Measurements from ENCODE around the gene HSPA1L.

Gene HSPA1L

DNA sequence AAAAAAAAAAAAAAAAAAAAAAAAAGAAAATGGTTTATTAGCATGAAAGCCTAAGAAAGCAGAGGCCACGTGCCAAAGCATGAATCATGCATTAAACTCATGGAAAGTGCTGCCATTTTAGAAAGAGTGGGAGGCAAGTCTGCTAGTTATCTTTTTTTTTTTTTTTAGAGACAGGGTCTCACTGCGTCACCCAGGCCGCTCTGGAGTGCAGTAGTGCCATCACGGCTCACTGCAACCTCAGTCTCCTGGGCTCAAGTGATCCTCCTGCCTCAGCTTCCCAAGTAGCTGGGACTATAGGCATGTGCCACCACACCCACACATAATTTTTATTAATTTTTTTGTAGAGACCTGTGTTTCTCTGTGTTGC, 43.1 kb downstream of the HSPA1L start:
- peak; percentile 14 for DNase-seq
- in situ Hi-C loops (cut with MboI; ENCODE audit: low pct_unique_long_range_greater_than_20kb, low sequenced_read_pairs), result no loop called here

DNA sequence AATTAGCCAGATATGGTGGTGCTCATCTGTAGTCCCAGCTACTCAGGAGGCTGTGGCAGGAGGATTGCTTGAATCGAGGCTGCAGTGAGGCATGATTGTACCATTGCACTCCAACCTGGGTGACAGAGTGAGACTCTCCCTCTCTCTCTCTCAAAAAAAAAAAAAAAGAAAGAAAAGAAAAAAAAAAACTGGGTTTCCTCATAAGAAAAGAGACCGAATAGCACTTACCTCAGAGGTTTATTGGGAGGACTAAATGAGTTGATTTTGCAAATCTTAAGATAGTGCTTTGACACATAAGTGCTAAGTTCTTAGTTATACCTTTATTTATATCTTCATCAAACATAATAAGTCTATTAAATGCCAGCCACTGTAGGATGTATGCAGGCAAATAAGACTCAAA, 44.2 kb downstream of the HSPA1L start:
- DNase-seq, result no peak

DNA sequence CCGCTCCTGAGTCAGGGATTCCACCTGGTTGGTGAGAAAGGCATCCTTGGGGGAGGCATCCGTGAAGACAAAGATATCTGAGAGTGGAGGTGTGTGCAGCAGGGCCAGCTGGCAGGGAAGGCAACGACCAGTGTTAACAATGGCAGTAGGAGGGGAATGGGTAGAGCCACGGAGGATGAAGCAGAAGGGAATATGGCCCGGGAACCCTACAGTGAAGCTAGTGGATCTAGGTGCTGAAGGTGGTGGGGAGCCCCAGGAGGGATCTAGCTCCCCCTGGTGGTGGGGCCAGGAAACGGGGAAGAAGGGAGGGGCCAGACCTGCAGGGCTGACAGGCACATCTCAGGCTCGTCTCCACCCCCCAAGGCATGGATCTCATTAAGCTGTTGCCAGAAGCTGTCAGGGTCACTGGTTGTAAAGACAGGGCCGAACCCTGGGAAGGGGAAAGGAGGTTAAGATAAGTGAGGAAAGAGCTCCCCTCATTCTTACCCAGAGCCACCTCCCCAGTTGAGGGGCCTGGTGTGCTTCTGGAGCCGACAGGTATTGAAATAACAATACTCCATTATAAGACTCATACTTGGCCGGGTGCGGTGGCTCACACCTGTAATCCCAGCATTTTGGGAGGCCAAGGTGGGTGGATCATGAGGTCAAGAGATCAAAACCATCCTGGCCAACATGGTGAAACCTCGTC, 45.3 kb downstream of the HSPA1L start:
- in situ Hi-C loops (cut with MboI; ENCODE audit: low pct_unique_long_range_greater_than_20kb, low sequenced_read_pairs), result no loop called here
- peak; percentile 96 for DNase-seq

More for the DNA sequence above, 44.2 kb downstream of the HSPA1L start:
- in situ Hi-C loops (cut with MboI; ENCODE audit: low pct_unique_long_range_greater_than_20kb, low sequenced_read_pairs), result no loop called here

DNA sequence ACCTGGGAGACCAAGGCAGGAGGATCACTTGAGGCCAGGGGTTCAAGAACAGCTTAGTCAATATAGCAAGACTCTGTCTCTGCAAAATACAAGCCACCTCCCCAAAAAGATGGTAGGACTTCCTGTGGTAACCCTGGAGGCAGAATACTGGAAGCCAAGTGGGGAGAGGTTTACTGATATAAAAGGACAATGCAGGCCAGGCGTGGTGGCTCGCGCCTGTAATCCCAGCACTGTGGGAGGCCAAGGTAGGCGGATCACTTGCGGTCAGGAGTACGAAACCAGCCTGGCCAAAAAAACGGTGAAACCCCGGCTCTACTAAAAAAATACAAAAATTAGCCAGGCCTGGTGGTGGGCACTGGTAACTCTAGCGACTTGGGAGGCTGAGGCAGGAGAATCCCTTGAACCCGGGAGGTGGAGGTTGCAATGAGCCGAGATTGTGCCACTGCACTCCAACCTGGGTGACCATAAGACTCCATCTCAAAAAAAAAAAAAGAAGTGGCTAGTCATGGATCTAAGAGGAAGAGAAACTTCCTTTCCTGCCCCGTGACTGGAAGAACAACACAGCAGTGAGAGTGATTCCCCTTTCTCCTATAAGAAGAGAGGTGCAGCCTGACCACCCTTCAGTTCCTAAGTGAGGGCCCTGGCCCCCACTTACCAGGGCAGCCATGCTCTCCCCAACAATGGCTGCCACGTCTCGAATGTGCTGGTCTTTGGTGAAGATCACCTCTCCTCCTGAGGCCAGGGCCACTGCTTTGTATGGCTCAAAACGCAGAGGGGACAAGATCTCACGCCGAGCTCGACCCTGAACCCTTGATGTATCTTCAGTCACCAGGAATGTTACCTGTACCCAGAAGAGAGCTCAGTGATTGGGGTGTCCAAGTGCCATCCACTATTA, 46.5 kb downstream of the HSPA1L start:
- in situ Hi-C loops (cut with MboI; ENCODE audit: low pct_unique_long_range_greater_than_20kb, low sequenced_read_pairs), result no loop called here
- DNase-seq, result no peak

DNA sequence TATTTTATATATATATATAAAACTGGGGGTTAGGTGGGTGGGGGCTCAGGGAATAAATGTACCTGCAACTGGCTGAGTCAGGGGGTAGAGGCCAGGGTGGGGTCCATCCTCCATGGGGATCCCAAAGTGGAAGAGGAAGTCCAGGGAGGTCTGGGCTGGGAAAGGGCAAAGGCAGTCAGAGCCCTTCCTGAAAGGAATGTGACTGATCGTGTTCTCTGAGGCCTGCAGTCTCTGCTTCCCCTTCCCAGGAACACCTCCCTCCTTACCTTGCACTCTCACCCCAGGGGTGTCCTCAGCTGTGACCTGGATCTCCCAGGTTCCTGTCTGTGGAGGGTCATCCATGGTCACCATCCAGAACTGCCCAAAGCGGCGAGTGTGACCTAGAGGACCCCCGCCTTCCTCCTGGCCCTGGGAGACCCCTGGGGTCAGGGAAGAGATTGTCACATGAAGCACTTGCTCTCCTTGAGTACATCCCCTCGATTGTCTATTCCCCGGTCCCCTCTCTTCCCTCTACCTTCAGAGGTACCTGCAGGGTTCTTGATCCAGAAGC, 47.9 kb downstream of the HSPA1L start:
- in situ Hi-C loops (cut with MboI; ENCODE audit: low pct_unique_long_range_greater_than_20kb, low sequenced_read_pairs), result no loop called here
- DNase-seq, result no peak

DNA sequence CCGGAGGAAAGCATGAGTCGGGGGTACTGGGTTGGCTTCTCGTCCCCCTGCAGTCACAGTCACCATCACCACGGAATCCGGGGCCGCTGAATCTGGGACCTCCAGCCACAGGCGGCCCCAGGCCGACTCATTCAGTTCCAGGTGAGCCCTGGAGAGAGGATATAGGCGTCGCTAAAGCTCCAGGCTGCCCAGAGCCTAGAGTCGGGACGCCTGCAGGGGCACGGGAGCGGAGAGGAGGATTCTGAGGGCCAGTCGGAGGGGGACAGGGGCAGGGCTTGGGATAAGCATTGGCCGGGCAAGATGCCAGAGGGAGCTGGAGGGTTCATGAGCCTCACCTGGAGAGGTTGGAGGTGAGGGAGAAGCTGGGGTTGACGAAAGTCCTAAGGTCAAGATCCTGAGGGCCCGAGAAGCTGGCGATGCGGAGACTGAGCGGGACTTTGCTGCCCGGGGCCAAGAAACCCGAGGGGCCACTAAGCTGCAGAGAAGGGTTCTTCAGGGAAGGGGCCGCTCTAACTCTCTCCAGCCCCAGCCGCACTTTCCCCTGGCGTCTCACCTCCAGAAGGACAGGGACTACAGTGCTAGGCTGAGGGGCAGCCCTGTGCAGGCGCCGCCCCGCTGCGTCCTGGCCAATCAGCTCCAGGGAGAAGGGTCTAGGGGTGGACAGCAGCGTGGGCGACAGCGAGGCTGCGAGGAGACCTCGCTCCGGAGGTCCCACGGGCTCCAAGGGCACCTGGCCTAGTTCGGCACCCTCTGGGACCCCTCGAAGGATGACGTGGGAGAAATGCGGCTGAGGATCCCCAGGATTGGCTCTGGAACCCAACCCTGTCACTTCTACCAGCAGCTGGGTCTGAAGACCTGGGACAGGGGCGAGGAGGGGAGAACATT, 48.9 kb downstream of the HSPA1L start:
- in situ Hi-C loops (cut with MboI; ENCODE audit: low pct_unique_long_range_greater_than_20kb, low sequenced_read_pairs), result no loop called here
- DNase-seq, result no peak

DNA sequence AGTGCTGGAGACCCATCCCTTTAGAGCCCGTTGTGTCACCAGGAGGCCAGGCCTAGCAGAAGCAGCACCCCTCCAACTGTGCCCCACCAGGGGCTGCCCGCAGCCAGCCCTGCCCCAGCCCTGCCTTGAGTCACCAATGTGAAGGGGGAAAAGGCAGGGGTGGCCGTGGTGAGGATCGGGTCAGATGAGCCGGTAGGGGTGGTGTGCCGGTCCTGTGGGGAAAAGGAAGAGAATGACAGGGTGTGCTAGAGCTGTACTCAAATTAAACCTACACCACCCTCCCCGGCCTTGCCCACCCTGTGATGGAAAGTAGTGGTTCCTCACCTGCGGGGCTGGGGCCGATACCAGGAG, 49.5 kb downstream of the HSPA1L start:
- in situ Hi-C loops (cut with MboI; ENCODE audit: low pct_unique_long_range_greater_than_20kb, low sequenced_read_pairs), result no loop called here
- no peak for DNase-seq

DNA sequence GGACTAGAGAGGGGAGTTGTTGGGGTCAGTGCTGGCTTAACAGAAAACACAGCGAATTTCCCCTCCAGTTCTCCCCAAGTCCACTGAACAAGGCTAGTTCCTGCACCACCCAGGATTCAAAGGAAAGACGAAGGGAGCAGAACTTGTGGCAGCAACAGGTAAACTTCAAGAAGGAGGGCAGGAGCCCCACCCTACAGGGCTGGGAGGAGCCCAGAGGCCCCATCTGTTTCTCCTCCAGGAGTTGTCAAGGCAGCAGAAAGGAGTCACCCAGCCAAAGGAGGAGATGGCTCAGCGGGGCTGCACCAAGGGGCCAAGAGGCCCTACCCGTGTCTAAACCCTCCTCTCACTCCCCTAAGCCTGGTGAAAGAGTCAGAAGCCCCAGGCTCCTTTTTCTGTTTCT, 50.9 kb downstream of the HSPA1L start:
- in situ Hi-C loops (cut with MboI; ENCODE audit: low pct_unique_long_range_greater_than_20kb, low sequenced_read_pairs), result no loop called here
- DNase-seq, result no peak

DNA sequence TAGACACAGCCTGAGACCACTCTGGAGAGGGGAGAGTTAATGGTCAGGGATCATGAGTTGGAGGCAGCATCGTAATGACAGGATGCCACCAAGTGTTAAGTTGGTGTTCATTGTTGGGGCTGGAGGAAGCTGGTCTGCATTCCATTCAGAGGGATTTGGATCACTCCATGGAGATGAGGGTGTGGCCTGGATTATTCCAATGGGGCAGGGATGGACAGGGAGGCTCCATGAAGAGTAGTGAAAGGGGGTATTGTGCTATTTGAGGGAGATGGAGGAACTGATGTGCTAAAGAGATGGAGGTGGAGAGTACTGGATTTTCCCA, 51.5 kb downstream of the HSPA1L start:
- no peak for DNase-seq
- in situ Hi-C loops (cut with MboI; ENCODE audit: low pct_unique_long_range_greater_than_20kb, low sequenced_read_pairs), result no loop called here

DNA sequence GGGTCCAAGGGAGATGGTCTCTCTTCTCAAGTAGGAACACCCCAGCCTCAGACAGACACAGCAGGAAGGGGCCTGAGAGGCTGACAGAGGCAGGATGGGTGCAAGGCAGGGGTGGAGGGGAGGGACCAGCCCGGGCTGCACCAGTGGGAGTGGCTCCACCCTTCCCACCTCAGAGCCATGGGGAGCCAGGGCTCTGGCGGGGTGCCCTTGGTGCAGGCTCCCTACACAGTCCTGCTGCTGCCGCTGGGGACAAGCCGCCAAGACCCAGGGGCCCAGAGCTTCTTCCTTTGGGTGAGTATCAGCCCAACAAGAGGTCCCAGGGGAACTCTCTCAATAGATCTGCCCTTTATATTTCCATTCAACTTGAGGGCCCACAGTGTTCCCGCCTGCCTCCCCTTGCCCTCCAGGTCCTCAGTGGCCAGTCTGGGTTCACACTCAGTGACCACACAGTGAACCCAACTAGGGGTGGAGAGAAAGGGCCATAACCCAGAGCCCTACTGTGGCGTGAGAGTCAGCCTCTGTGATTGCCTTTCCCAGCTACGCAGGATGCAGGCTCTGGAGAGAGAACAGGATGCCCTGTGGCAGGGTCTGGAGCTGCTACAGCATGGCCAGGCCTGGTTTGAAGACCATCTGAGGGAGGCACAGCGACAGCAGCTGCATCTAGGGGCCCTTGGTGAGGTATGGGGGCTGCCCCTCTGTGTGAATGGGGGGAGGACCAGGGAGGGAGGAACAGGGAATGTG, 52.0 kb downstream of the HSPA1L start:
- in situ Hi-C loops (cut with MboI; ENCODE audit: low pct_unique_long_range_greater_than_20kb, low sequenced_read_pairs), result no loop called here
- no peak for DNase-seq

DNA sequence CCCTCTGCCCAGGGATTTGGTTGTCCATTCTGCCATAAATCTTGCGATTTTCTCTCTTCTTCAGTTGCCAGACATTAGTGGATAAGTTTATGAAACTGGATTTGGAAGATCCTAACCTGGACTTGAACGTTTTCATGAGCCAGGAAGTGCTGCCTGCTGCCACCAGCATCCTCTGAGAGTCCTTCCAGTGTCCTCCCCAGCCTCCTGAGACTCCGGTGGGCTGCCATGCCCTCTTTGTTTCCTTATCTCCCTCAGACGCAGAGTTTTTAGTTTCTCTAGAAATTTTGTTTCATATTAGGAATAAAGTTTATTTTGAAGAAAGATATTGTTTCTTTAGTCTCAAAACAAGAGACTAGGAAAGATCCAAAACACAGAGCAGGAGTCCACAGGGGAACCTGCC, 52.7 kb downstream of the HSPA1L start, which contains the start of gene SAPCD1:
Gene SAPCD1, plus strand, starts transcription at position 301 of the 400 bp plus-strand sequence. CDS start 399 bp downstream, outside the sequence.
- DNase-seq, result no peak
- in situ Hi-C loops (cut with MboI; ENCODE audit: low pct_unique_long_range_greater_than_20kb, low sequenced_read_pairs), result no loop called here

DNA sequence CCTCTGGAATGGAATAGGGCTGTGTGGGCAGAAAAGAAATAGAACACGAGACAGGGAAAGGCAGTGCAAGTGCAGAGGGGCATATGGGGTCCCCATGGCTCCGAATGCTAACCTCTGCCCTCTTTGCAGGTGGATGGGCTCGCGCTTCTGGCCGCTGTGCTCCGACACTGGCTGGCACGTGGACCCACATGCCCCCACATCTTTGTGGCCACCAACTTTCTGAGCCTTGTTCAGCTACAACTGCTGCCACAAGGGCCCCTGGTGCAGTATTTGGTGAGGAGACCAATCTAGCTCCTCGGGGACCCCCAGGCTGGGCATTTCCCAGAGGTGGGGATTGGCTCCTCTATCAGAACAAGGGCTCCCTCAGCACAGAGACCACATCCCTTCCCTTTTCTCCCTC, 53.7 kb downstream of the HSPA1L start:
- in situ Hi-C loops (cut with MboI; ENCODE audit: low pct_unique_long_range_greater_than_20kb, low sequenced_read_pairs), result no loop called here
- no peak for DNase-seq

DNA sequence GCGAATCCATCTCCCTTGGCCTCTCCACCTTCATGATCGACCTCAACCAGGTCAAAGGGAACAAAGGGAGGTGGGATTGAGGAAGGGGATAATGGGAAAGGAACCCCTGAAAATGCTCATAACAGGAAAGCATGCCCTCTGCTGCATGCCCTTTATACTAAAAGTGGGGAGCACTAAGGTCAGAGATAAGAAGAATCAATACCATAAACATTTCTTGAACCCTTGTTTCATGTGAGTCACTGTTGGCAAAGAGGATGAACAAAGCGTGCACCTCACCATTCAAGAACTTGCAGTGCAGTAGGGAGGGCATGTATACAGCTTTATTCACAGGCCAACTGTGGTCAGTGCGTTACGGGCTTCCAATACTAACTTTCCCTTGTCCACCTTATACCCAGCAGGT, 54.3 kb downstream of the HSPA1L start:
- DNase-seq, result no peak
- in situ Hi-C loops (cut with MboI; ENCODE audit: low pct_unique_long_range_greater_than_20kb, low sequenced_read_pairs), result no loop called here
